Endodermal cell (in vitro differentiated cells): ENCODE results near the gene HADHB. TPM values are rescaled to one million over a fixed set of nuclear protein-coding genes. Genes with fewer than 3 reads are reported as not detected.

Experiments used
- DNase-seq: peaks from one replicate; pipeline ENCODE4 v3.0.0-alpha.2; 2017
- H3K27ac ChIP-seq: 2 replicates; pipeline ENCODE4 v1.5.1; 2013; ENCODE audit warnings: mild to moderate bottlenecking, low read depth, low read length, moderate library complexity
- H3K27me3 ChIP-seq: 2 replicates; pipeline ENCODE4 v1.6.1; 2013; ENCODE audit warnings: mild to moderate bottlenecking, low read length, moderate library complexity; ENCODE audit not compliant: insufficient read depth, control insufficient read depth, poor library complexity, severe bottlenecking
- H3K36me3 ChIP-seq: 2 replicates; pipeline ENCODE4 v1.7.0; 2013; ENCODE audit warnings: mild to moderate bottlenecking, low read length, moderate library complexity; ENCODE audit not compliant: control insufficient read depth, insufficient read depth
- H3K4me1 ChIP-seq: one replicate; pipeline ENCODE4 v1.7.0; 2013; ENCODE audit warnings: low read length; ENCODE audit not compliant: control insufficient read depth, insufficient read depth
- H3K4me3 ChIP-seq: 2 replicates; pipeline ENCODE4 v1.5.1; 2013; ENCODE audit warnings: mild to moderate bottlenecking, low read length, moderate library complexity
- H3K9ac ChIP-seq: 2 replicates; pipeline ENCODE4 v1.6.1; 2013; ENCODE audit warnings: mild to moderate bottlenecking, low read length, moderate library complexity; ENCODE audit not compliant: poor library complexity, severe bottlenecking; ENCODE audit errors: extremely low read depth
- H3K9me3 ChIP-seq: 2 replicates; pipeline ENCODE4 v1.6.1; 2013; ENCODE audit warnings: mild to moderate bottlenecking, low read length, moderate library complexity; ENCODE audit not compliant: control insufficient read depth
- H3K27ac Mint-ChIP-seq: 2 replicates; pipeline ENCODE4 v1.8.0; 2020; ENCODE audit warnings: mixed read lengths
- H3K27me3 Mint-ChIP-seq: 2 replicates; pipeline ENCODE4 v1.8.0; 2021; ENCODE audit warnings: mild to moderate bottlenecking, mixed read lengths; ENCODE audit not compliant: insufficient read depth
- H3K36me3 Mint-ChIP-seq: 2 replicates; pipeline ENCODE4 v1.8.0; 2020; ENCODE audit warnings: low read depth, mixed read lengths
- H3K4me1 Mint-ChIP-seq: 2 replicates; pipeline ENCODE4 v1.8.0; 2020; ENCODE audit warnings: mixed read lengths
- H3K4me3 Mint-ChIP-seq: 2 replicates; pipeline ENCODE4 v1.8.0; 2020; ENCODE audit warnings: mild to moderate bottlenecking, moderate library complexity, mixed read lengths
- H3K9me3 Mint-ChIP-seq: 2 replicates; pipeline ENCODE4 v1.8.0; 2020; ENCODE audit warnings: mild to moderate bottlenecking, mixed read lengths
- WGBS, 2 experiments: methylation state at CpG; one replicate each; pipeline versions ENCODE4 v1.1.5 to v1.1.7; 2013; ENCODE audit warnings: missing lambda C conversion rate in 2 of 2, mixed read lengths in 1 of 2; ENCODE audit not compliant: insufficient coverage in 1 of 2, insufficient read length in 1 of 2; 5-methylcytosine and 5-hydroxymethylcytosine counted together
- total RNA-seq, 2 donors: library from RNA; stranded (reverse); fragmentation: NEBNext Ultra II Directional in 1 of 2; extraction: Animal tissue kit (Norgen Biotek cat#: 25700) in 1 of 2; gene quantifications; 2 replicates in 1 of 2; 3 replicates in 1 of 2; pipeline ENCODE4 v1.2.1, GENCODE V29; 2021
- TF ChIP-seq, protein P1 (sequence below): fragments of 200-600 bp; sonication (generic); conservative IDR thresholded peaks from 2 replicates; pipeline ENCODE4 v1.5.0; 2021; ENCODE audit warnings: antibody characterized with exemption, mild to moderate bottlenecking

Gene HADHB
- total RNA-seq, 2 donors from 2014 or later, result 37.8 to 41.0 TPM

DNA sequence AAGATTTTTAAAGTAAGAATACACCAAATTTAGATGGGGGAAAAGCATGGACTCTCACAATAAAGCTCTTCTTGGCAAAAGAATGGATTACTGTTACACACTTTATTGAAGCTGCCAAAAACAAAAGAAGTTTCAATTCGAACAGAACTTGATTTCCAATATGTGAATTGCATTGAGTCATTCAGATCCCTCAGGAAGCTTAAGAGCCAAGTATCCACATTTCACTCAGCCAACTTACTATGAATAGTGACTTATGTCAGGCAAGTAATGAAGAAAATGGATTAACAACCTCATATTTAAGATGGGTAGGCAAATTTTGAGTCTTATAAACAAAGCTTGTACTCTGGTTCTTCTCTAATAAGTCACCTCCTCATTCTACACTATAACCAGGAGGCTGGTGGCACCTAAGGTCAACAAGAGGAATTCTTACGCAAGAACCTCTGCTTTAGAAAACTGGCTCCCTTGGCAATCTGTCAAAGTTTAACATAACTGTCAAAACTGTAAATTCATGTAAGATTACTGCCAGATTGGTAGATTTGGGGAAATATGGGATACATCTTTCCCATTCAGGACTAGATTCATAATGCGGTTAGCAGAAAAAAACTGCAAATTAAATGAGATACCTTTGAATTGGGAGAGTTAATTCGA, 6.3 kb upstream of the HADHB start:
- Mint-ChIP-seq H3K4me1 (peaks cover 27% of the 10 kb centered on the region), H3K36me3 (peaks cover 36% of the 10 kb centered on the region), H3K9me3 (no peaks in the 10 kb centered on the region), H3K27me3 (no peaks in the 10 kb centered on the region), H3K27ac (no peak overlapping the region), H3K4me3 (no peak overlapping the region)
- Histone ChIP-seq H3K27me3 (no peaks in the 10 kb centered on the region), H3K4me3 (no peak overlapping the region), H3K27ac (no peak overlapping the region), H3K4me1 (peaks cover 3% of the 10 kb centered on the region), H3K9ac (no peak overlapping the region), H3K9me3 (peaks cover 6% of the 10 kb centered on the region), H3K36me3 (peaks cover 53% of the 10 kb centered on the region)
- no peak for DNase-seq
- TF ChIP-seq, protein P1, sequence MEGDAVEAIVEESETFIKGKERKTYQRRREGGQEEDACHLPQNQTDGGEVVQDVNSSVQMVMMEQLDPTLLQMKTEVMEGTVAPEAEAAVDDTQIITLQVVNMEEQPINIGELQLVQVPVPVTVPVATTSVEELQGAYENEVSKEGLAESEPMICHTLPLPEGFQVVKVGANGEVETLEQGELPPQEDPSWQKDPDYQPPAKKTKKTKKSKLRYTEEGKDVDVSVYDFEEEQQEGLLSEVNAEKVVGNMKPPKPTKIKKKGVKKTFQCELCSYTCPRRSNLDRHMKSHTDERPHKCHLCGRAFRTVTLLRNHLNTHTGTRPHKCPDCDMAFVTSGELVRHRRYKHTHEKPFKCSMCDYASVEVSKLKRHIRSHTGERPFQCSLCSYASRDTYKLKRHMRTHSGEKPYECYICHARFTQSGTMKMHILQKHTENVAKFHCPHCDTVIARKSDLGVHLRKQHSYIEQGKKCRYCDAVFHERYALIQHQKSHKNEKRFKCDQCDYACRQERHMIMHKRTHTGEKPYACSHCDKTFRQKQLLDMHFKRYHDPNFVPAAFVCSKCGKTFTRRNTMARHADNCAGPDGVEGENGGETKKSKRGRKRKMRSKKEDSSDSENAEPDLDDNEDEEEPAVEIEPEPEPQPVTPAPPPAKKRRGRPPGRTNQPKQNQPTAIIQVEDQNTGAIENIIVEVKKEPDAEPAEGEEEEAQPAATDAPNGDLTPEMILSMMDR, result no peak
- 91 to 92% methylated on average over 3 to 4 of the region's 4 CpGs for WGBS, 2 experiments

- no peaks in the 10 kb centered on the region for H3K27me3 ChIP-seq
- no peaks in the 10 kb centered on the region for H3K9me3 ChIP-seq
- peaks cover 18% of the 10 kb centered on the region for H3K36me3 ChIP-seq
- H3K27me3 Mint-ChIP-seq, result peaks cover 4% of the 10 kb centered on the region
- peaks cover 3% of the 10 kb centered on the region for H3K4me1 ChIP-seq
- H3K9ac ChIP-seq, result no peak overlapping the region
- no peak overlapping the region for H3K27ac Mint-ChIP-seq
- H3K4me1 Mint-ChIP-seq, result peaks cover 40% of the 10 kb centered on the region
- no peak overlapping the region for H3K27ac ChIP-seq
- peaks cover 7% of the 10 kb centered on the region for H3K36me3 Mint-ChIP-seq
- H3K4me3 Mint-ChIP-seq, result peak overlapping the region; percentile 97
- peak overlapping the region; percentile 90 for H3K4me3 ChIP-seq
- DNase-seq, result no peak
- H3K9me3 Mint-ChIP-seq, result no peaks in the 10 kb centered on the region
- 93% methylated on average over 3 to 5 of the region's 6 CpGs for WGBS, 2 experiments
- TF ChIP-seq, protein P1, result no peak
These were observed 2.8 kb upstream of the HADHB start for GRCh38 chr2:26241928-26242436.

DNA sequence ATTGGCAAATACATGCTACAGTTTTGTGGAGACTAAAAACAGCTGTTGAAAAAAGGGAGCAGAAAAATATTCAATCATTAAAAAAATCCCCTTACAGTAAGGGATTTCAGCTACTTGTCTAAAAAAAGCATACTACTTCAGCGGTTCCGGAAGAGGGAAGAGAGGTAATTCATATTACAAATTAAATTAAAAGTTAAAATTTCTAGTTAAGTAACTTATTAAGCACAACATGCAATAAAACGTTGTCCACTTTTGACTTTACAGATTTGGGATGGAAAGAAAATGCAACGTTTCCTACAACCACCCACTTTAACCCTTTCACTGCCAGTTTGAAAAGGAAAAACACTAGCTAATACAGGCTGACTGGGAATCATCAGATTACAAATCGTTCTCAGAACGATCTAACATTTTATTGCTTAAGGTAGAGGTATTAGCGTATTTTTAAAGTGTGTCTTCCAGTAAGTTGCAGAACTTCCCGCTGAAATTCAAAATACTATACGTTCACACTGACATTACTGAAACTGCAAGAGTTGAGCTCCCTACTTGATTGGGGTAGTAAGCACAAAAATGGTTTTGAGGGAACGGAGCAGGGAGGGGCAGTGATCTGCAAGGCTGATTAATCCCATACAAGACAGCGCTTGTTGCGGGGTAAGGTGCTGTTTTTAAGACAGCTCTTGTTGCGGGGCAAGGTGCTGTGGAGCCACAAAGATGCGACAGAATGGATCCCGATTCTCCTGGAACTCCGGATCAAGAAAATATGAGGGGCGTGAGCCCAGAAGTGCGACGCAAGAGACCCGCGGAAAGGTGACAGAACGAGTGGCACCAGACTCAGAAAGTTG, 1.1 kb upstream of the HADHB start:
- H3K4me3 ChIP-seq, result peak overlapping the region; percentile 90
- peak overlapping the region; percentile 58 for H3K9ac ChIP-seq
- TF ChIP-seq, protein P1, result no peak
- no peak overlapping the region for H3K27ac ChIP-seq
- no peaks in the 10 kb centered on the region for H3K9me3 ChIP-seq
- DNase-seq, result no peak
- peaks cover 42% of the 10 kb centered on the region for H3K4me1 Mint-ChIP-seq
- peak overlapping the region; percentile 97 for H3K4me3 Mint-ChIP-seq
- peak overlapping the region; percentile 100 for H3K27ac Mint-ChIP-seq
- peaks cover 3% of the 10 kb centered on the region for H3K4me1 ChIP-seq
- H3K9me3 Mint-ChIP-seq, result no peaks in the 10 kb centered on the region
- 0% methylated on average over 13 to 20 of the region's 22 CpGs for WGBS, 2 experiments
- no peaks in the 10 kb centered on the region for H3K27me3 ChIP-seq
- peaks cover 4% of the 10 kb centered on the region for H3K27me3 Mint-ChIP-seq
- H3K36me3 Mint-ChIP-seq, result no peaks in the 10 kb centered on the region
- H3K36me3 ChIP-seq, result peaks cover under 1% of the 10 kb centered on the region
